ENCODE results near the gene NIPAL4.

DNA sequence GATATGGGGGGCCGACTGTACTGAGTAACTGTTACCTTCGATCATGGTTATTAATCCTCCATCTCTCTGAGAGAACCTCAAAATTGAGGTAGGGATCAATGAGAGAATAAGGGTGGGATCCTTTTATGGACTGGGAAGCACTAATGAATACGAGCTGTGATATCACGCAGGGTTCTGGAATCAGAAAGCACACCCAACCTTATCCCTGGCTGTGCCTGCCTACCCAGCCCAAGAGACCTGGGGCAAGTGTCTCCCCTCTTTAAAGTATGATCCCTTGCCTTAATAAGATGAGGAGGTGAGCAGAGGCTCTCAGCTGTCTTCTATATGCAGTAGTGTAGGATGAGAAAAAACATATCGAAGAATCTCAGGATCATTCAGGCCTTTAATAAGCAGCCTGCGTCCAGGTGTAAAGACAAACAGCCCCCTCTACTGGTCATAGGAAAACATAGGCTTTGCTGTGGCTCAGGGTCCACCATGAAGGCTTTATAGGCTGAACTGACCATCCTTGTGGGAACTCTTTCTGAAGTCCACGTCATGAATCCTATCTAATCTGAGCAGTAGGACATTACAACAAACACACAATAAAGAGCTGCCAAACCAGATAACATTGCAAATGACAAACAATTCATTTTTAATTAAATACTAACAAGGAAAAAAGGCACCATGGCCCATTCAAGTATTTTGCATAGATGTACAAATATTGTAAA lies 16.8 kb downstream of the NIPAL4 start:
- TF ChIP-seq CTCF (conservative IDR thresholded peaks at IDR 0.05; ENCODE audit: low read length), result peak; percentile 91
- TF ChIP-seq EZH2phosphoT487 (IDR thresholded peaks at IDR 0.05; ENCODE audit: borderline replicate concordance, low read depth, low read length), result no peak

All from OCI-LY7 (cell line).